B cell (primary cell): Measurements from ENCODE around the gene ATP6V1C2. TPM values are rescaled to one million over a fixed set of nuclear protein-coding genes. Genes with fewer than 3 reads are reported as not detected.

Experiments used
- ATAC-seq: fragments of 200-7000 bp; cut with Tn5 transposase; one replicate; pipeline ENCODE4 v1.10.0; 2021; ENCODE audit warnings: low read depth, mild to moderate bottlenecking, moderate number of reproducible peaks, moderate library complexity
- CTCF ChIA-PET: fragments of 350-600 bp; sonication (Branson Sonifier 250); formaldehyde crosslinking; loops from one replicate; lab custom pipeline; 2021; ENCODE audit warnings: antibody characterized with exemption, inconsistent platforms; lab: Charles Lee
- POLR2A ChIA-PET: fragments of 350-600 bp; sonication (Branson Sonifier 250); formaldehyde crosslinking; loops from one replicate; lab custom pipeline; 2021; ENCODE audit warnings: antibody characterized with exemption; lab: Charles Lee
- DNase-seq: peaks from one replicate; pipeline ENCODE4 v3.0.0; 2013
- H2AFZ ChIP-seq: 2 replicates; pipeline ENCODE4 v1.6.1; 2012; ENCODE audit warnings: mild to moderate bottlenecking, low read depth, low read length; ENCODE audit not compliant: insufficient read depth, poor library complexity, severe bottlenecking
- H3K27ac ChIP-seq, 2 donors: 1 replicate in 1 of 2; 2 replicates in 1 of 2; pipeline ENCODE4 v1.5.1; 2012 to 2013; ENCODE audit warnings: low read length in 2 of 2, mild to moderate bottlenecking in 2 of 2, moderate library complexity in 1 of 2
- H3K27me3 ChIP-seq, 4 experiments: fragments of 200-600 bp in 1 of 4; sonication (generic) in 1 of 4; replicated peaks in 1 of 4; 1 replicate in 2 of 4; 2 replicates in 2 of 4; pipeline versions ENCODE4 v1.6.1 to v1.7.0; 2013 to 2016; ENCODE audit warnings: low read length in 3 of 4, mild to moderate bottlenecking in 2 of 4, mixed read lengths in 1 of 4, moderate library complexity in 1 of 4; ENCODE audit not compliant: insufficient read depth in 4 of 4, control insufficient read depth in 3 of 4; ENCODE audit errors: control extremely low read depth in 1 of 4
- H3K36me3 ChIP-seq, 2 experiments: replicated peaks in 1 of 2; 1 replicate in 1 of 2; 2 replicates in 1 of 2; pipeline versions ENCODE4 v1.6.1 to v1.7.1; 2013; ENCODE audit warnings: low read length in 1 of 2; ENCODE audit not compliant: insufficient read depth in 2 of 2, control insufficient read depth in 1 of 2; ENCODE audit errors: control extremely low read depth in 1 of 2, extremely low read depth in 1 of 2
- H3K4me1 ChIP-seq, 2 donors: fragments of 200-600 bp in 1 of 2; sonication (generic) in 1 of 2; 1 replicate in 1 of 2; 2 replicates in 1 of 2; pipeline versions ENCODE4 v1.5.1 to v1.6.1; 2013 to 2017; ENCODE audit warnings: low read length in 2 of 2; ENCODE audit not compliant: control insufficient read depth in 2 of 2, insufficient read depth in 2 of 2
- H3K4me2 ChIP-seq: replicated peaks from 2 replicates; pipeline ENCODE3; 2012; ENCODE audit warnings: mild to moderate bottlenecking, low read depth, low read length; ENCODE audit not compliant: poor library complexity, severe bottlenecking
- H3K4me3 ChIP-seq, 5 experiments: fragments of 200-600 bp in 1 of 5; sonication (generic) in 1 of 5; 1 replicate in 3 of 5; 2 replicates in 2 of 5; pipeline versions ENCODE4 v1.5.1 to v1.7.0; 2011 to 2016; ENCODE audit warnings: low read length in 4 of 5, mild to moderate bottlenecking in 4 of 5, low read depth in 2 of 5, control low read depth in 1 of 5, moderate library complexity in 1 of 5; ENCODE audit not compliant: insufficient read depth in 1 of 5; ENCODE audit errors: control extremely low read depth in 1 of 5, extremely low read depth in 1 of 5
- H3K79me2 ChIP-seq: fragments of 200-600 bp; sonication (generic); one replicate; pipeline ENCODE4 v1.6.0; 2016; ENCODE audit warnings: low read length; ENCODE audit not compliant: control insufficient read depth, insufficient read depth
- H3K9ac ChIP-seq: fragments of 200-600 bp; sonication (generic); 2 replicates; pipeline ENCODE4 v1.6.1; 2017; ENCODE audit warnings: mild to moderate bottlenecking, low read length, moderate library complexity
- H3K9me3 ChIP-seq, 3 donors: one replicate each; pipeline versions ENCODE4 v1.6.1 to v1.7.1; 2013; ENCODE audit warnings: low read length in 2 of 3; ENCODE audit not compliant: control insufficient read depth in 2 of 3, insufficient read depth in 1 of 3; ENCODE audit errors: control extremely low read depth in 1 of 3
- H4K20me1 ChIP-seq: 2 replicates; pipeline ENCODE4 v1.6.0; 2012; ENCODE audit warnings: mild to moderate bottlenecking, low read length; ENCODE audit not compliant: insufficient read depth, control insufficient read depth, poor library complexity, severe bottlenecking
- H3K27ac Mint-ChIP-seq: one replicate; pipeline ENCODE4 v1.8.0; 2021; ENCODE audit warnings: mixed read lengths
- H3K27me3 Mint-ChIP-seq: one replicate; pipeline ENCODE4 v1.8.0; 2021; ENCODE audit warnings: mixed read lengths
- H3K4me1 Mint-ChIP-seq: one replicate; pipeline ENCODE4 v1.8.0; 2021; ENCODE audit warnings: mixed read lengths
- H3K4me3 Mint-ChIP-seq: one replicate; pipeline ENCODE4 v1.8.0; 2021; ENCODE audit warnings: mixed read lengths
- H3K9me3 Mint-ChIP-seq: one replicate; pipeline ENCODE4 v1.8.0; 2022; ENCODE audit warnings: mixed read lengths; ENCODE audit not compliant: insufficient read depth
- EZH2 ChIP-seq: IDR thresholded peaks from 2 replicates; pipeline ENCODE4 v1.6.1; 2012; ENCODE audit warnings: borderline replicate concordance, low read depth, mild to moderate bottlenecking, moderate library complexity, low read length; ENCODE audit not compliant: insufficient read depth, poor library complexity, severe bottlenecking
- WGBS: methylation state at CpG from one replicate; pipeline ENCODE4 v1.1.5; 2013; ENCODE audit warnings: missing lambda C conversion rate; ENCODE audit not compliant: insufficient coverage; 5-methylcytosine and 5-hydroxymethylcytosine counted together
- intact Hi-C: fragments of 100-400 bp; cut with micrococcal nuclease; formaldehyde crosslinking; loops from one replicate; pipeline ENCODE4 v1.10.0; 2022
- polyA plus RNA-seq: library from polyadenylated mRNA; depleted of rRNA; stranded (reverse); fragments of >200 nt; gene quantifications from 2 replicates; pipeline ENCODE4 v1.2.3, GENCODE V29; 2012
- total RNA-seq, 2 donors: library from RNA; stranded (reverse); fragments of 120-200 nt in 1 of 2; gene quantifications; 1 replicate in 1 of 2; 2 replicates in 1 of 2; pipeline versions ENCODE4 v1.2.3 to v1.2.4, GENCODE V29; 2013 to 2022
- TF ChIP-seq, protein P1 (sequence below): fragments of 200-600 bp; IDR thresholded peaks from one replicate; pipeline ENCODE4 v1.8.0; 2022; ENCODE audit warnings: antibody characterized with exemption, mild to moderate bottlenecking

Gene ATP6V1C2
- total and polyA plus RNA-seq, 2 donors (not counting 1 experiment from before 2014, with no cell fraction given) = 0.54 to 4.4 TPM

- POLR2A ChIA-PET = no interaction called here
- no peak overlapping the region for H3K4me3 Mint-ChIP-seq
- H3K36me3 ChIP-seq = no peaks in the 10 kb centered on the region
Measured at GRCh38 chr2:10753156-10753555, 31.7 kb downstream of the ATP6V1C2 start.

GRCh38 chr2:10753876-10754275, 32.4 kb downstream of the ATP6V1C2 start:
- Mint-ChIP-seq H3K4me3 (no peak overlapping the region), H3K27ac (no peak overlapping the region), H3K27me3 (no peaks in the 10 kb centered on the region), H3K9me3 (no peaks in the 10 kb centered on the region), H3K4me1 (no peaks in the 10 kb centered on the region)
- no peak overlapping the region for H3K4me2 ChIP-seq
- H2AFZ ChIP-seq = no peak overlapping the region
- DNase-seq (no peak), ATAC-seq (no peak)
- TF ChIP-seq, protein P1, sequence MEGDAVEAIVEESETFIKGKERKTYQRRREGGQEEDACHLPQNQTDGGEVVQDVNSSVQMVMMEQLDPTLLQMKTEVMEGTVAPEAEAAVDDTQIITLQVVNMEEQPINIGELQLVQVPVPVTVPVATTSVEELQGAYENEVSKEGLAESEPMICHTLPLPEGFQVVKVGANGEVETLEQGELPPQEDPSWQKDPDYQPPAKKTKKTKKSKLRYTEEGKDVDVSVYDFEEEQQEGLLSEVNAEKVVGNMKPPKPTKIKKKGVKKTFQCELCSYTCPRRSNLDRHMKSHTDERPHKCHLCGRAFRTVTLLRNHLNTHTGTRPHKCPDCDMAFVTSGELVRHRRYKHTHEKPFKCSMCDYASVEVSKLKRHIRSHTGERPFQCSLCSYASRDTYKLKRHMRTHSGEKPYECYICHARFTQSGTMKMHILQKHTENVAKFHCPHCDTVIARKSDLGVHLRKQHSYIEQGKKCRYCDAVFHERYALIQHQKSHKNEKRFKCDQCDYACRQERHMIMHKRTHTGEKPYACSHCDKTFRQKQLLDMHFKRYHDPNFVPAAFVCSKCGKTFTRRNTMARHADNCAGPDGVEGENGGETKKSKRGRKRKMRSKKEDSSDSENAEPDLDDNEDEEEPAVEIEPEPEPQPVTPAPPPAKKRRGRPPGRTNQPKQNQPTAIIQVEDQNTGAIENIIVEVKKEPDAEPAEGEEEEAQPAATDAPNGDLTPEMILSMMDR = no peak
- TF ChIP-seq EZH2 = no peak
- ChIA-PET POLR2A (no interaction called here), CTCF (no interaction called here)
- no peak overlapping the region for H3K27ac ChIP-seq
- H3K9me3 ChIP-seq = no peaks in the 10 kb centered on the region
- H3K79me2 ChIP-seq = no peaks in the 10 kb centered on the region
- no peaks in the 10 kb centered on the region for H4K20me1 ChIP-seq
- no peaks in the 10 kb centered on the region for H3K27me3 ChIP-seq
- intact Hi-C loops = no loop called here
- H3K4me3 ChIP-seq = no peak overlapping the region
- H3K4me1 ChIP-seq = no peaks in the 10 kb centered on the region
- H3K36me3 ChIP-seq = no peaks in the 10 kb centered on the region
- 94% methylated on average over 5 of the region's 8 CpGs for WGBS
- H3K9ac ChIP-seq = no peak overlapping the region

More at GRCh38 chr2:10753156-10753555, 31.7 kb downstream of the ATP6V1C2 start:
- H3K79me2 ChIP-seq = no peaks in the 10 kb centered on the region
- intact Hi-C loops = no loop called here
- H3K9me3 ChIP-seq = no peaks in the 10 kb centered on the region
- H2AFZ ChIP-seq = no peak overlapping the region
- H3K9me3 Mint-ChIP-seq = no peaks in the 10 kb centered on the region
- no peaks in the 10 kb centered on the region for H3K27me3 Mint-ChIP-seq
- H3K4me3 ChIP-seq = no peak overlapping the region
- CTCF ChIA-PET = interaction anchor here (0.7 kb wide), 1 partner anchor 47 kb away, joined by 4 read pairs; no protein-coding TSS in a partner anchor
- TF ChIP-seq, protein P1 = no peak
- TF ChIP-seq EZH2 = no peak
- H3K27me3 ChIP-seq = no peaks in the 10 kb centered on the region
- no peaks in the 10 kb centered on the region for H3K4me1 ChIP-seq
- no peak overlapping the region for H3K9ac ChIP-seq
- H3K4me1 Mint-ChIP-seq = no peaks in the 10 kb centered on the region
- WGBS = 100% methylated on average over 2 of the region's 7 CpGs
- no peak overlapping the region for H3K4me2 ChIP-seq
- H3K27ac Mint-ChIP-seq = no peak overlapping the region
- no peaks in the 10 kb centered on the region for H4K20me1 ChIP-seq
- DNase-seq = no peak
- ATAC-seq = no peak
- H3K27ac ChIP-seq = no peak overlapping the region
